DMS153 treated with DMSO at 0.1 percent for 48 hours (cell line): ENCODE measurements around the gene CAPG.
"Not testable (repeated sequence)": the region's sequence is repeated elsewhere in the genome, so short reads cannot be mapped to it uniquely, and the experiment has no call there.

Experiments used
- DNase-seq: peaks from one replicate; lab custom pipeline; 2025; ENCODE audit not compliant: unreplicated experiment; lab: John Stamatoyannopoulos, UW

The CAPG gene

GRCh38 chr2:85398426-85399182 lies 11.6 kb downstream of the CAPG start:
- DNase-seq = no peak

- DNase-seq = no peak
Observed at GRCh38 chr2:85397925-85398331, 12.2 kb downstream of the CAPG start.

- DNase-seq = no peak
Observed at GRCh38 chr2:85396531-85397470, 13.4 kb downstream of the CAPG start.

- DNase-seq = no peak
Observed at GRCh38 chr2:85395912-85396475, 14.2 kb downstream of the CAPG start.

- no peak for DNase-seq
Observed at GRCh38 chr2:85394976-85395375, 15.2 kb downstream of the CAPG start.

GRCh38 chr2:85394261-85394681 lies 15.9 kb downstream of the CAPG start:
- DNase-seq = peak; percentile 2

GRCh38 chr2:85393836-85394235 lies 16.3 kb downstream of the CAPG start:
- no peak for DNase-seq

- DNase-seq = no peak
Observed at GRCh38 chr2:85390941-85391669, 19.1 kb downstream of the CAPG start.

GRCh38 chr2:85388878-85389538 lies 21.2 kb downstream of the CAPG start:
- no peak for DNase-seq

- no peak for DNase-seq
Observed at GRCh38 chr2:85387754-85388153, 22.4 kb downstream of the CAPG start.

- DNase-seq = no peak
Observed at GRCh38 chr2:85385746-85386145, 24.4 kb downstream of the CAPG start.

- DNase-seq = no peak
Observed at GRCh38 chr2:85383850-85384249, 26.3 kb downstream of the CAPG start.

- DNase-seq = not testable (repeated sequence)
Observed at GRCh38 chr2:85383151-85383550, 27.0 kb downstream of the CAPG start.

- no peak for DNase-seq
Observed at GRCh38 chr2:85380048-85380447, 30.1 kb downstream of the CAPG start.

- no peak for DNase-seq
Observed at GRCh38 chr2:85378257-85378656, 31.9 kb downstream of the CAPG start.

- DNase-seq = no peak
Observed at GRCh38 chr2:85377083-85377482, 33.1 kb downstream of the CAPG start.

GRCh38 chr2:85376291-85377065 lies 33.7 kb downstream of the CAPG start:
- no peak for DNase-seq

- no peak for DNase-seq
Observed at GRCh38 chr2:85371045-85371444, 39.1 kb downstream of the CAPG start.

GRCh38 chr2:85369500-85369899 lies 40.7 kb downstream of the CAPG start:
- peak; percentile 2 for DNase-seq

- DNase-seq = no peak
Observed at GRCh38 chr2:85368921-85369320, 41.2 kb downstream of the CAPG start.
